ENCODE data around the gene KLHL40.

Gene KLHL40

GRCh38 chr3:42702066-42702951 is 17.0 kb downstream of the KLHL40 start, which contains the start of gene HHATL:
TSS of gene HHATL (minus strand) at chr3:42702798. CDS start at chr3:42700826, 1,972 bp downstream.
- in situ Hi-C loops (cut with HindIII; ENCODE audit: low sequenced_read_pairs), result no loop called here

DNA sequence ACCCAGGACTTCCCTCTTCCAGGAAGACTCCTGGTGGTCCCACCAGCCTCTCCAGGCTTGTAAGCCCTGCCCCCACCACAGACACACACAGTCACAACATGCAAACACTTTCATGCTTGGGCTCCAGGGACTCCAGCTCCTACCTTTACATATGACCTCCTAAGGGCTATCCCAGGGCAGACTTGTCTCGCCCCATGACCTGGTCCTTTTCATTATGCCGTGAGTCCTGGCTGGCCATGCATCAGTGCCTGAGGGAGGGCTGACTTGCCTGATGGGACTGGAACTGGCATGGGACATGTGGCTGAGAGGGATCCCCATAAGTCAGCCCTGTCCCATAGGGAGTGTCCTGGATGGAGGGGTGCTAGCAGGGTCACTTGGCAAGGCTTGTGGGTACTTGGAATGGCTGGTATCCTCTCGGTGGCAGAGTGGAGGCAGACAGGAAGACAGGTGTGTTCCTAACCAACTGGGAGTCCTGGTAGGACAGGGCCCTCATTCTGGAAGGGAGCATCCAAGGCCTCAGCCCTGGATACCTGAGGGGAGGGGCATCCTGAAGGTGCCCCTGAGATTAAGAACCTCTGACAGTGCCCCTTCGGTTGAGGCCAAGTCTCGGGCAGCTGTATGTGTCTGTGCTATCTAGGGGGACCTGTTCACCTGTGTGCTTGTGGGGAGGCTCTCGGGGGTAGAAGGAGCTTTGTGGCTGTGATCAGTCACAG is 17.8 kb downstream of the KLHL40 start:
- in situ Hi-C loops (cut with HindIII; ENCODE audit: low sequenced_read_pairs), result no loop called here

GRCh38 chr3:42703695-42704025 is 18.3 kb downstream of the KLHL40 start:
- in situ Hi-C loops (cut with HindIII; ENCODE audit: low sequenced_read_pairs), result no loop called here

DNA sequence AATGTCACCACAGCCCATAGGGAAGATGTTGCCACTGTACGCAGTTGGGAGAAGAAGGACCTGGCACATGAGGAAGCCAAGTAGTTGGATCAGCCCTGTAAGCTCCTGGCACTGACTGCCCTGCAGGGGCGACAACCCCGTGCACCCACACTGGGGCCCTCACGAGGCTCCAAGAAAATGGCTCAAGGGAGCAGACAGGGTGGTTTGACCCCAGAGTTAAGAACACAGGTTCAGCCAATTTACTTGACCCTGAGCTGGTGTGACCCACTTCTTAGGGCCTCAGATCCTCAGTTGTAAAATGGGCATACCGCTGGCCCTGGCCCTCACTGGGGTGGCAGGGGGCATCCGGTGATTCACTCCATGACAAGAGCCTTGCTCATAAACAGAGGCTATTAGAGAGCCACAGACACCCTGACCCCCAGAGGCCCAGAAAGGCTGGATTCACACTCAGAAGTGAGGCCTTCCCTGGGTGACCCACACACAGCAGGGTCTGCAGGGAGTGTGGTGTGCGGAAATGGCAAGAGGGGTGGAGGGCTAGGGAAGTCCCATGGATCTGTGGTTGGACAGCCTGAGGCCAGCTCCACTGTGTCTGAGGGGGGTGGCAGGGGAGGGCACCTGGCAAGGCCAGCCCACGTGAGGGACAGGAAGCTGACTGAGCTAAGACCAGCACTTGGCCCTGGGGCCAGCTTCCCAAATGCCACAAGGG is 19.0 kb downstream of the KLHL40 start:
- in situ Hi-C loops (cut with HindIII; ENCODE audit: low sequenced_read_pairs), result no loop called here

- in situ Hi-C loops (cut with HindIII; ENCODE audit: low sequenced_read_pairs), result no loop called here
Observed at GRCh38 chr3:42705058-42705767, 19.9 kb downstream of the KLHL40 start.

DNA sequence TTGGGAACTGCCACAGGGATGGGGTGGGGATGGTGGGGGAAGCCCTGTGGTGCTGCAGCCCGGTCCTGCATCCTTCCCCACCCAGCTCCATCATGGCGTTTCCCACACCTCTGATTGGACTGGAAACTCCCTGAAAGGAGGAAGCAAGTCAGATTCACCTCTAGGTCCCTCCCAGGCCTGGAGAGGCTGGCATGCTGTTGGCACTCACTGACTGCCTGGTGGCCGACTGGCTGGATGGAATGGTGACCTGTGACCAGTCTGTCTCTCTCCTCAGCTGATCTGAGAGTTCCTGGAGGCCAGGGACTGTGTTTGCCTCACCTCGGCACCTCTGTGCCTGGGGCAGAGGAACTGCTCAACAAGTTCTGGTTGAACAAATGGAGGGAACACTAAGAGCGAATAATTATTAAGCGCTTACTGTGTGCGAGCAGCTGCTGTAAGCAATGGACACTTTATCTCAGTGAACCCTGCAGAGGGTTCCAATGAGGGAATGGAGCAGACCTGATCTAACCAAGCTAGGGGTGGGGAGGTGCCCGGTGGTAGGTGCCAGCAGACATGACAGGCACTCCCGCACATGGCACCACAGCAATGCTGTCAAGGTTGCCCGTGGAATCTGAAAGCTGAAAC is 20.7 kb downstream of the KLHL40 start:
- in situ Hi-C loops (cut with HindIII; ENCODE audit: low sequenced_read_pairs), result no loop called here

DNA sequence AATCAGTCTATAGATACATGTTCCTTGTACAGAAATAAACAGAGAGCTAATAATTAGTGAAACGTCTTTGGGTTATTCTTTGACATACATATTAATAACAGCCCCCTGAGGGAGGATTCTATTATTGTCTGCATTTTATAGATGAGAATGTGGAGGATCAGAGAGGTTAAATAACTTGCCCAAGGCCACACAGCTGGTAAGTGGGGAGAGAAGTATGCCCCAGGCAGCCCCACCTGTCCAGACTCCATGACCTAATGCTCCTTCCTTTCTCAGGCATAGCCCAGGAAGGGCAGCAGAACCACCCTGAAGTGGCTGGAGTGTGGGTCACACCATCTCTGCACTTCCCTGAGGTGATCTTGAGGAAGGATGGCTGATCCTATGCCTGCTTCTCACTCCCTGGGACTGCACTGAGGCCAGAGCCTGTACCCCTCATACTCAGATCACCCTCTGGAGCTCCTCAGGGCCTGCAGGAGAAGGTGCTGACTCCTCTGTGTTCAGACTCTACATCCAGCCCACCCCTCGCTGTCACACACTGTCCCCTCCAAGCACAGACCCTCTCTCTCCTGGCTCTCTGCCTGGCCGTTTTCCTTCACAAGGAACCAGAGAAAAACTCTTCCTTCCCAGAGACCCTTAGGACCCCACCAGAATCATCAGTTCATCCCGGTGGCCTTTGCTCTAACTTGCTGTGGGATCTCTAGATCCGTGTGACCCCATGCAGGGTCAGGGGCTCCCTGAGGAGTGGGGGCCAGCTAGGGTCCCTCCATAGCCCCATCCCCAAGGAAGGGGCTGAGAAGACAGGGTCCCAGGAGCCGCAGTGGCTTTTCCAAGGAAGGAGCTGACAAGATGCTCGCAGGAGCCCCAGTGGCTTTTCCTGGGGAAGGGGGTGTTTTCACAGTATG is 21.6 kb downstream of the KLHL40 start:
- in situ Hi-C loops (cut with HindIII; ENCODE audit: low sequenced_read_pairs), result no loop called here

GRCh38 chr3:42707620-42708355 is 22.5 kb downstream of the KLHL40 start:
- in situ Hi-C loops (cut with HindIII; ENCODE audit: low sequenced_read_pairs), result no loop called here

- in situ Hi-C loops (cut with HindIII; ENCODE audit: low sequenced_read_pairs), result no loop called here
Observed at GRCh38 chr3:42708611-42709151, 23.3 kb downstream of the KLHL40 start.

- in situ Hi-C loops (cut with HindIII; ENCODE audit: low sequenced_read_pairs), result loop anchor here (5.0 kb wide), 1 partner anchor 48 kb away; no protein-coding TSS in a partner anchor
Observed at GRCh38 chr3:42709621-42710020, 24.3 kb downstream of the KLHL40 start.

DNA sequence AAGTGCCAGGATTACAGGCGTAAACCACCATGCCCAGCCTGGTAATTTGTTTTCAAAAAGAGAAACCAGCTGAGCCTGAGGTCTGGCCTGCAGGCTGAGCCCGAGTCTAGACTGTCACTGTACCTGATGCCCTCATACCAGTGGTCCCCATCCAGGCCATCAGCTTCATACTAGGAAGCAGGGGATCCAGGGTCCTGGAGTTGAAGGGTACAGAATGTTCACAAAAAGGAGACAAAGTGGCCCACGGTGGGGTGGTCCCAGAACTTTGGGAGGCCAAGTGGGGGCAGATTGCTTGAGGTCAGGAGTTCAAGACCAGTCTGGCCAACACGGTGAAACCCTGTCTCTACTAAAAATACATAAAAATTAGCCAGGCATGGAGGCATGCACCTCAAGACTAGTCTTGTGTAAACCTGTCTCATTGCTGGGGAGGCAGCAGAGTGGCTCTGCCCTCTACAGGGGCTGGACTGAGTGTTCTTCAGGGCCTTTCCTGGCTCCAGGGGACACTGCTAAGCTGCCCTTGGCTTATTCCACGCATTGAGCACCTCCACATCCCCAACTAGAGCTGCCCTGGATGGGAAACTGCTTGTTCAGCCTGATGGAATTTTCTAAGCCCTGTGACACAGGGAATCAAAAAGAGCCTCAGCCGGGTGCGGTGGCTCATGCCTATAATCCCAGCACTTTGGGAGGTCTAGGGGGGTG is 25.1 kb downstream of the KLHL40 start:
- in situ Hi-C loops (cut with HindIII; ENCODE audit: low sequenced_read_pairs), result loop anchor here (5.0 kb wide), 1 partner anchor 47 kb away; no protein-coding TSS in a partner anchor

- in situ Hi-C loops (cut with HindIII; ENCODE audit: low sequenced_read_pairs), result loop anchor here (5.0 kb wide), 1 partner anchor 46 kb away; no protein-coding TSS in a partner anchor
Observed at GRCh38 chr3:42711491-42712343, 26.4 kb downstream of the KLHL40 start.

- in situ Hi-C loops (cut with HindIII; ENCODE audit: low sequenced_read_pairs), result loop anchor here (5.0 kb wide), 1 partner anchor 45 kb away; no protein-coding TSS in a partner anchor
Observed at GRCh38 chr3:42712344-42712648, 27.0 kb downstream of the KLHL40 start.

- in situ Hi-C loops (cut with HindIII; ENCODE audit: low sequenced_read_pairs), result loop anchor here (5.0 kb wide), 1 partner anchor 44 kb away; no protein-coding TSS in a partner anchor
Observed at GRCh38 chr3:42712688-42713372, 27.5 kb downstream of the KLHL40 start.

DNA sequence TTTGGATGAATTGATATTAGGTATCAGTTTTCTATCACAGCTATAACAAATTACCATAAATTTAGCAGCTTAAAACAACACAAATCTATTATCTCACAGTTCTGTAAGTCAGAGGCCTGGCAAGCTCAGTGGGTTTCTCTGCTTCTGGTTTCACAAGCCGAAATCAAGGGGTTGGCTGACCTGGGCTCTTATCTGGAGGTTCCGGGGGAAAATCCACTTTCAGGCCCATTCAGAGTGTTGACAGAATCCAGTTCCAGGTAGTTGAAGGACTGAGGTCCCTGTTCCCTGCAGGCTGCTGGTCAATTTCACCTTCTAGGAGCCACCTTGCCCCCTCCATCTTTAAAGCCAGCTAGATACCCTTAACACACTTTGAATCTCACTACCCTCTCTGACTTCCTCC is 28.4 kb downstream of the KLHL40 start:
- in situ Hi-C loops (cut with HindIII; ENCODE audit: low sequenced_read_pairs), result loop anchor here (5.0 kb wide), 1 partner anchor 44 kb away; no protein-coding TSS in a partner anchor

All from DLD1 (cell line).